ENCODE data around the gene GPATCH8.

The GPATCH8 gene

DNA sequence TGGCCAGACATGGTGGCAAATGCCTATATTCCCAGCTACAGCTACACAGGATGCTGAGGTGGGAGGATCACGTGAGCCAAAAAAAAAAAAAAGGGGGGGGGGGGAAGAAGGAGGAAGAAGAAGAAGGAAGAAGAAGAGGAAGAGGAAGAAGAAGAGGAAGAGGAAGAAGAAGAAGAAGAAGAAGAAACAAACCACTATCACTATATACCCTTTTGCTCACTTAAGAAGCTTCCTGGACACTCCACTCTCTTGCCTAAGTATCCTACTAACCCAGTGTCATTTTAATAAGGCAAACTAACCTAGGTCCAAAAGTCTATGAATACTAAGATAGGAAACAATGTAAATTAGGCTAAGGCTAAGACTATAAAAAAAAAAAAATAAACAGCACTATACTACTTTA lies 54.8 kb downstream of the GPATCH8 start:
- no peak for DNase-seq

DNA sequence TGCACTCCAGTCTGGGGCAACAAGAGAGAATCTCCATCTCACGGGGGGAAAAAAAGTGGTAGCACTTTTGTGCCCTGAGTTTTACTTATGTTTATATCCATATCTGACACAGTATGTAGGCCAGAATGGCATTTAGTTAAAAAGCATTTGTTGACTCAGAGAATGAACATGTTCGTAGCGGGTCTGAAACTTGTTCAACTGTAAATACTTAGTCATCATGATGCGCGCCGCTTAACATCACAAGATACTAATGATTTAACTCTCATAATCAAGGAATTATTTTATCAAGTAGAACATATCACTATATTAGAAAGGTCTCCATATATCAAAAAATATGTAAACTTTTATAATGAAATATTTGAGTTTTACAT lies 58.5 kb downstream of the GPATCH8 start:
- DNase-seq = no peak

DNA sequence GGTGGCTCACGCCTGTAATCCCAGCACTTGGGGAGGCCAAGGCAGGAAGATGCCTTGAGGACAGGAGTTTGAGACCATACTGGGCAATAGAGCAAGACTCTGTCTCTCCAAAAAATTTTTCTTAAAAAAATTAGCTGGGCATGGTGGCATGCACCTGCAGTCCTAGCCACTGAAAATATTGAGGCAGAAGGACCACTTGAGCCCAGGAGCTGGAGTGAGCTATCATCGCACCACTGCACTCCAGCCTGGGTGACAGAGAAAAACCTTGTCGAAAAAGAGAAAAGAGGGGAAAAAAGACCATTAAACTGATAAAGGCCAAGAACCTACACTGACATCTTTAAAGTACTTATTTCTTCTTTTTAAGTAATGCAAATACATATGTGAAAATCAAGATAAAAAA lies 60.4 kb downstream of the GPATCH8 start:
- DNase-seq = no peak

DNA sequence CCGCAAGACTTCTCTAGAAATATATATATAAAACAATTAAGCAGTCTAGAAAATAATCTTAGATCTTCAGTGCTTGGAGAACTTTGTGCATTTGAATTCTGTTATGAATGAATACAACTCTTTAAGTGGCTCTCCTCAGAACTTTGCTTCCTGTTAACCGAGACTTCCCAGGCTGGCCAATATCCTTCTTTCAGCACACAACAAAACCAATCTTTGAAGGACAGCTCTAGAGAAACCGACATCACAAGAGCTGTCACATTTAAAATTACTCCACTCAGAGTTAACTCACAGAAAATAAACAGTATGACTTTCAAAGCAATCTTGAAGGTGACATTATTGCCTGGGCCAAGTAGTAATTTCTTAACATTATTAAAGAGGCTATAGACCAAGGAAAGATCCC lies 64.0 kb downstream of the GPATCH8 start:
- no peak for DNase-seq

DNA sequence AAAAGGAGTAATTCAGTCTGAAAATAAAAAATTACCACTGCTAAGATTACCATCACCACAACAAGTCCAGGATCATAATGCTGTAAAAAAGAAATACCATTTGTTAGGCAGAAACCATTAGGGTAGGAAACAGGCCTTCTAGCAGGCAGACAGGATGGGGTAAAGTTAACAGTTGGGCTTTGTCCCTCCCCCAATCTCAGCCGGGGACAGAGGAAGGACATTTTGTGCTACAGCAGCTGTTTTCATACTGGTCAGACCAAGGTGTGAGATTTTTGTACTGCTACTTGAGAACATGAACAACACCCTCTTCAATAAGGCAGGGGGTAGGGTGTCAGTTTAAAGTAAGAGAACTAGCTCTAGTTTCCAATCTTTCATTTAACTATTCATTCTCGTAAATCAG lies 64.6 kb downstream of the GPATCH8 start:
- no peak for DNase-seq

DNA sequence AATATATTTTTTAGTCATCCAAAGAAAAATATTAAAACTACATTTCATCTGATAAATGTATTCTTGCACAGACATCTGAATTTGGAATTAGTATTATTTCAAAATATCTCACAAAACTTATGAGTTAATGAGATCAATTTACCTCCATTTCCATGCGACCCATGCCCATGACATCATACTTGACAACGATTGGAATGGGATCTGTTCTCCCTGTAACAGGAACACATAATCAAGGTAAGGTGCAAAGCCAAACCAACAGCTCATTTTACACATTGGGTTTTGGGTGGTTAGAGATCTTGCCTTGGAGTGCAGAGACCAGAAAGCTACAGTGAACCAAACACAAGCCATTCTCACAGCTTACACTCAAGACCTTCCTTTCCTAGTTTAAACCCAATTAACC lies 66.9 kb downstream of the GPATCH8 start:
- no peak for DNase-seq

DNA sequence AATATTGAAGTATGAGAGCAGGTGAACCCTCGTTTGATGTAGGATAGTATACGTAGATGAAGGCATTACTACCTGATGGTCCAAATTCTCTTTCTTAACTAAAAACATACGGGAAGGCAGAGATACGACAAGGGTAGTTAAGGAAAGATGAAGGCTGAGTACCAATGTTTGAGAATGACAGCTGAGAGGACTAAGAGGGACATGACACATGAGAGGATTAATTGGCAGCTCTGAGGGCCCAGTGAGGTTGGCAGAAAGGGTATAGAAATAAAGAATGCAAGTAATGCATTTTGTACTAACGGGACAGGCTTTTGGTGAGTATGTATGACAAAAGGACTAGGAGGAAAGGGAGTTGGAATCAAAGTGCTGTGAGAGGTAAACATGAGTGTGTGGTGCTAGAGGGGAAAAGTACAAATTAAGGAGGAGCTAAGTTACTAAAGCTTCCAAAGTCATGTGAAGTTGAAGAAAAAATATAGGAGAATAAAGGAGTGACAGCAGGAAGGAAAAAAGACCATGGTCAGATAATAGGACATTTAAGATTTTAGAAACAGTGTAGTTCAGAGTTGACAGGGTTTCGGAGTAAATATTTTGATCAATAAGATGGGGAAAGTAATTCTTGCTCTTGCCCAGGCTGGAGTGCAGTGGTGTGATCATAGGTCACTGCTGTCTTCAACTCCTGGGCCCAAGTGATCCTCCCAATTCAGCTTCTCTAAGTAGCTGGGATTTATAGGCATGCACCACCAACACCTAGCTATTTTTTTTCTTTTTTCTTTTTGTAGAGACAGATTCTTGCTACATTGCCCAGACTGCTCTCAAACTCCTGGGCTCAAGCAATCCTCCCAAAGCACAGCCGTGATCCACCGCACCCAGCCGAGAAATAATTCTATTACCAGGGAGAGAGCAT lies 70.7 kb downstream of the GPATCH8 start:
- DNase-seq = no peak

DNA sequence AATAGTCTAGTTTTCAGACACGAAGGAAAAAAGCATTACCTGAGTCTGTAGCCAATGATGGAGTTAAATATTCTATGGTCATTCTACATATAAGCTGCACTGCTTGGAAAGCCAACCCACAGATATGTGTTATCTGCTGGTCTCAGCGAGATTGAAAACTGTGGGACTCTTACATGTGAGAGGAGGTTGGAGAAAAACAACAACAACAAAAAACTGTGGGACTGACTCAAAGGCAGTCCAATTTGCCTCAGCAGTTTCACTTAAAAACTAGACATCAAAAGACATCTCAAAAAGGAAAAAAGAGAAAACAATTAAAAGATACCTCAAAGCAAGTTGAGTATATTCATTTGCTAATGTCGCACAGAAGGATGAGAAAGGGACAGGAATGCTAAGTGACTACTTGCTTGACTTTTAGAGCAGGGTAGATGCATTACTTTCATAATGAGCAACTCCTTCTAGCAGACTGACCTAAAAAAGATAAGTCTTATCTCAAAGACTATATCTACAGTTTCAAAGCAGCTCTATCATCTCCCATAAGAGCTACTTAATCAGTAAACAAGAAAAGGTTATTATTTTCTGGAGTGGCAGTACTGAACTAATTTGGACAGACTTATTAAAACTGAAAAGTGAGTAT lies 78.3 kb downstream of the GPATCH8 start:
- DNase-seq = no peak

DNA sequence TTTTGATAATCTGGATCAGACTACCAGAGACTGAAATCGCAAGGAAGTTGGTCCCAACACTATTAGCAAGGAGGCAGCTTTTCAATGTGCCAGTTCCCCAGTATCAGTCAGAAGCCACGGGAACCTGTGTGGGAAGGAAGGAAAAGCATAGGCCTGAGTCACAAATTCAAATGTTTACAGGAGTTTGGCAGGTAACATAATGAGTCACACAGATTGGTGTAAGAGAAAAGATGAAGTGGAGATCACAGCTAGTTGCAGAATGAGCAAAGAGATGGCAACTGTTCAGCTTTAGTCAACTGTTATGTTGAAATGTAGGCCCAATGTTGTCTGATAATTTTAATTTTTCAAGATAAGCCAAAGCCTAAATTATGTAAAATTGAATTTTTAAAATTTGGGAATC lies 85.7 kb downstream of the GPATCH8 start:
- no peak for DNase-seq

DNA sequence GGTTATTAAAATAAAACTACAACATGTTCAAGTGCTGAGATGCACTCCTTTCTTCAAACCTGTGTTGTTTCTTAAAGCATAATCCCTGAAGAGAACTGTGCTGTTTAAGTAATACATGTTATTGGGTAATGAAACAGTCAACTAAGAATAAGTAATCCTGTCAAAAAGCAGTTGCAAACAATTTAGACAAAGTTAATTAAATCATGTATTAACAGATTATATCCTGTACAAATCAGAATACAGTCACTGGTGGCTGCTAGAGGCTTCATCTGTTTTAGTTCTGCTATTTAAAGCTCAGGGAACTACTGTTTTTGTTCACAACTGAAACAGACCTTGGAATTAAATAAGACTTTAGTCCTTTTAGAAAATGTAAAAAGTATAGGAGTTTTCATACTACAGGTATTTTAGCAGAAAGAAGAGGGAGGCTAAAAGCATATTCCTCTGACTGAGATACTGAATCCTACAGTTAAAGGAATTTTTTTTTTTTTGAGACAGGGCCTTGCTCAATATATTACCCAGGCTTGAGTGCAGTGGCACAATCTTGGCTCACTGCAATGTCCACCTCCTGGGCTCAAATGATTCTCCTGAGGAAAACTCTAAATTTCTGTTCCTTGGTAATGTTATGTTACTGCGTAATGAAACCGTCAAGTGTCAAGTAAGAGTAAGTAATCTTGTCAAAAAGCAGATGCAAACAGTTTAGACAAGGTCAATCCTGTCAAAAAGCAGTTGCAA lies 86.5 kb downstream of the GPATCH8 start:
- DNase-seq = no peak

DNA sequence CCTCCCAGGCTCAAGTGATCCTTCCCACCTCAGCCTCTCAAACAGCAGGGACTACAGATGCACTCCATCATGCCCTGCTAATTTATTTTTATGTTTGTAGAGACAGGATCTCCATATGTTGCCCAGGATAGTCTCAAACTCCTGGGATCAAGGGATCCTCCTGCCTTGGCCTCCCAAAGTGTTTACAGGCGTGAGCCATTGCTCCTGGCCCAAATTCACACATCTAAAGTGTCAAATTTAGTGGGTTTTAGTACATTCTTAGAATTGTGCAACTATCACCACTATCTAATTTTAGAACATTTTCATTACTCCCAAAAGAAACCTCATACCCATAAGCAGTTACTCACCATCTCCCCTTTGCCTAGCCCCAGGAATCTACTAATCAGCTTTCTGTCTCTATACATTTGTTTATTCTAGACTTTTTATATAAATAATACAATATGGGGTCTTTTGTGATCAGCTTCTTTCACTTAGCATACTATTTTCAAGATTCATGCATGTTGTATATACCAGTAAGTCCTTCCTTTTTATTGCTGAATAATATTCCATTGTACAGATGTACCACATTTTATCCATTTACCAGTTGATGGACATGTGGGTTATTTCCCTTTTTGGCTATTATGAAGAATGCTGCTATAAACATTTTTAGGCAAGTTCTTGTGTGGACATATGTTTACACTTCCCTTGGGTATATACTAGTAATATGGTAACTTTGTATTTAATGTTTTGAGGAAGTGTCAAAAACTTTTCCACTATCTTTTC lies 88.6 kb downstream of the GPATCH8 start:
- DNase-seq = no peak

DNA sequence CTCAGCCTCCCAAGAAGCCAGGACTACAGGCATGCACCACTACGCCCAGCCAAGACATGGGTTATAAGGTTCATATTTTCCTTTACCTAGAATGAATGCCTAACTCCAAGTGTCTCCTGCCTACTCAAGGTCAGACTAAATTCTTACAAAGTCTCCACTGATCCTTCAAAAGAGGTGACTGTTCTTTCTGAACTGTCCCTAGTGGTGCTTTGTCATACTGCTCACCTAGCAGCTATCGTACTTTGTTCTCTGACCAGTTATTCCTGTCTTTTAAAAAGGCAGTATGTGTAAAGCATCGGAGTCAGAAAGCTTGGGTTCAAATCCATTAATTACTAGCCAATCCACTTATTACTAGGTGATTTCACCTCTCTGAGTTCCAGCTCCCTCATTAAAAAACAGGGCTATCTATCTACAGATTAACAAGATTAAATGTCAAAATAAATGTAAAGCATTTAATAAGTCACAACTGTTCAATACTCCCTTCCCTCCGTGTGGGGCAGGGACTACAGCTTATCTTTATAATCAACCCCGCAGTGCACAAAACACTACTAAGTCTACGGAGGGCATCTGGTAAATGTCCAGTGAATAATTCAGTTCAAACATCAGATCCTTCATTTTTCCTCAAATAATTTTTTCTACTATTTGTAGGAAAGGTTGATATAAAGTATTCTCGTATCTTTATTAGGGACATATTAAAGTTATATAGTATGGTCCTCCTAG lies 93.7 kb downstream of the GPATCH8 start:
- DNase-seq = no peak

DNA sequence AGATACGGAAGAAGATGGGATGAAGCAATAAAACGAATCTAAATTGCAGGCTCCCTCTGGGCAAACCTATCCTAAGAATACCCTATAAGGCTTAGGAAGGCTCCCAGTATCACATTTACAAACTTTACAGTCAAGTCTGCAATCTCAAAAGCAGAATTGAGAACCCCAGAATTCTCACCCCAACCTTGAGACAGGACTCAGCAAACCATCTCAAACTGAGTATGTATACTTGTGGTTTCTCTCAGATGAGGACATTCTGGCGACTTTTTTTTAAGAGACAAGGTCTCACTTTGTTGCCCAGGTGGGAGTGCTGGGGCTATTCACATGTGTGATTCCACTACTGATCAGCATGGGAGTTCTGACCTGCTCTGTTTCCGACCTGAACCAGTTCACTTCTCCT lies 94.4 kb downstream of the GPATCH8 start:
- DNase-seq = no peak

DNA sequence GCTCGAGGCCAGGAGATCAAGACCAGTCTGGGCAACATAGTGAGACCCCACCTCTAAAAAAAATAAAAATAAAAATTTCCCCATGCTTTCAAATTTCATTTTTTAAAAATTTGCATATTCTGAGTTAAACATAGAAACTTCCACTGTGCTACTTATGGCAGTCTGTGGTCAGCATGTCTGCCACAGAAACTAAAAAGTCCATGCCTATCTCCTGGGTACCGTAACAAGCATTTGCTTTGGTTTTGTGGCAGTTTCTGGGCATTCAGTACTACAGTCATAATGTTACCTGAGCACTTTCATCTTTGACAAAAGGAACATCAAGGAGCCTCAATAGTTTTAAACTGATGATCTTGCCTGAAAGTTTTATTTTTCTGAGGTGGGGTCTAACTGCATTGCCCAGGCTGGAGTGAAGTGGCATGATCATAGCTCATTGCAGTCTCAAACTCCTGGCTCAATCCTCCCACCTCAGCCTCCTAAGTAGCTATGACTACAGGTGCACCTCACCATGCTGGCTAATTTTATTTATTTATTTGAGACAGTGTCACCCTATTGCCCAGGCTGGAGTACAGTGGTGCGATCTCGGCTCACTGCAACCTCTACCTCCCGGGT lies 100.5 kb downstream of the GPATCH8 start:
- no peak for DNase-seq

DNA sequence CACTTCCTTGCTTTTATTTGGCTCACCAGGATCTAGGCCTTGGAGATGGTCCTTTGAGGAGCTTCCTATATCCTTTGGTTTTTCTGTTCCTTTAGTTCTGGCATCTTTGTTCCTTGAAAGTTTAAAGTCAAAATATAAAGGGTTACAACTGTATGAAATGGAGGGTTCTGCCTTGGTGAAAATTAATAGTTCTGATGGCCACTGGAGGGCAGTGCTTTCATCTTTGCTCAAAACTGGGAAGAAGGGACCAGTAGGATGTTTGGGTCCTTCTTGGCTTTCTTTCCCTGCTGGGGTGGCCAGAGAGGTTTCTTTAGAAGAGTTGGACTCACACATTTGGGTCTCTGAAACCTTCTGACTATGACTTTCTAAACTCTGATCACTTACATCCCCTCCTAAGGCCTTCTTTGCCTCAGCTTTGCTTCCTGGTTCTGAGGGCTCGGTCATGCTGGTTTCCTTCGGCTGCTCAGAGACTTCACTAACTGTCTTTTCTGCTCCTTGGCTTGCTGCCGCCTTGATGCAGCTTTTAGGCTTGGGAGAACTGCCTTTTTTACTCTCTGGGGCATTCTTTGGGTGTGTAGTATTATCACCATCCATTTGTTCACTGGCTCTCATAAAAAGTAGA lies 102.9 kb downstream of the GPATCH8 start:
- no peak for DNase-seq

DNA sequence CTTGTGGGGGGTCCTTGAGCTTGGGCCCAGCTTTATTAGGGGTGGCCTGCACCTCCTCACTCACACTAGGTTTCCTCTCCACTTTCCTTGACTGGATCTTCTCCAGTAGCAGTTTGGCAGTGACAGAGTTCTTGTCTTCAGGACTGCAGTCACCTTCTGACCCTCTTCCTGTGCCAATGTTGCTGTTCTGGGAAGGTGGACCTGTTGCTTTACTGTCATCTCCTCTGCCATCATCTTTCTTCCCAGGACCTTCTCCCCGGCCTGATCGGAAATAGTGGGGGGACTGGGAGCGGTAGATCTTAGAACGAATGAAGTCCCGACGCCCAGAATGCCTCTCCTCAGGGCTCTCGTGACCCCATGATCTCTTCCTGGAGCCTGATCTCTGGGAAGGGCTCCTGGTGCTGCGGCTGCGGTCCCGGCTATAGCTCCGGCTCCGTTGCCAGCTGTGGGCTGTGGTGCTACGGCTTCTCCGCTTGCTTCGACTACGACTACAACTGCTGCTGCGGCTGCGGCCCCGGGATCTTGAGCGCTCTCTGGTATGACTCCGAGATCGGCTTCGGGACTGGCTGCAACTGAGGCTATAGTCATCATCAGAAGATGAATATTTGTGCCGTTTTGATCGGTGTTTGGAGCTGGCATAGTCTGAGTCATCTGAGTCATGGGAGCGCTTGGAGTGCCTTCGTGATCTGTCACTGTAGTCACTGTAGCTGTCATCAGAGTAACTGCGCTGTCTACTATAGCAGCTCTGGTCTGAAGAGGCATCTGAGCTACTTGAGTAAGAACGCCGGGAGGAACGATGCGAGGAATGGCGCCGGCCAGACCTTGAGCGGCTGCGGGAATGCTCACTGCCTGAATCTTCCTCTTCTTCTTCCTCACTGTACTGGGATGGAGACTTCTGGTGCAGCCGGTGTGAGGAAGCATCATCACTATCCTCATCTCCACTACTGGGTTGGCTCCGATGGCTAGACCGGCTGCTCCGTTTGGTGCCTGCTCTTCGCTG lies 104.2 kb downstream of the GPATCH8 start:
- no peak for DNase-seq

DNA sequence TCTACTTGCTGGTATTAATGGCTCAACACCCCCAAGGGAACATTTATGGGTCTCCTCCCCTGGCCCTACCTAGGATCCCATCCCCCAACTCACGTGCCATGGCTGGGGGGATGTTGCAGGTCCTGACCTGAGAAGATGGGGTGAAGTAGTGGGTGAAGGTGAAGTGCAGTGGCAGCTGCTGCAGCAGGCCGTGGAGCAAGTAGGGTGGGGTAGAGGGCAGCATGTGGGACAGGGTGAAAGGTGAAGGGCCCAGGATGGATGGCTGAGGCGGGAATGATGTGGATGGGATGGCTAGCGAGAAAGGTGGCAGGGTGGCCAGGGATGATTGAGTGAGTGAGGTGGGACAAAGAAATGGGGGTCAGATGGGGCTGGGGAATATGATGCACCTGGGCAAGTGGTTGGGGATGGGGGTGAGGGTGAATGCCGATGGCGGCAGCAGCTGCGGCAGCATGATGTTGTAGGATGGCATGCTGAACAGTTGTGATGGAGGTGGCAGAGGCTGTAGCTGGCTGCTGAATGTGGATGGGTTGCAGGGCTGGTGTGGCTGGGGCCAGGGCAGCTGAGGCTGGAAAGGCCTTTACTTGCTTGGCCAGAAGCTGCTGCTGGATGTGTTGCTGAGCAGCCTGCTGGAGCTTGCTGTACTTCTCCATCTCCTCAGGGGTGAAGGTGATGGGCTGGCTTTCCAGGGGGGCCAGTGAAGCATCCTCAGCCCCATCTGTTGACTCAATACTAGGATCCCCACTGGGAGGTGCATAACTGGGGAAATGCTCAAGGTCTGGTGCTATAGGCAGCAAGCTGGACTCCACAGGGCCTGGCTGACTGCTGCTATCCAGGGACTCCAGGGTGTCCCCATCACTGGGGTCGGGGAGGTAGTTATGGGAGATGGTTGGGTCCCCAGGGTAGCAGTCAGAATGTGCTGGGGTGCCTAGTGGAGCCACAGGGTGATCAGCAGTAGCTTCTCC lies 105.4 kb downstream of the GPATCH8 start:
- DNase-seq = no peak

DNA sequence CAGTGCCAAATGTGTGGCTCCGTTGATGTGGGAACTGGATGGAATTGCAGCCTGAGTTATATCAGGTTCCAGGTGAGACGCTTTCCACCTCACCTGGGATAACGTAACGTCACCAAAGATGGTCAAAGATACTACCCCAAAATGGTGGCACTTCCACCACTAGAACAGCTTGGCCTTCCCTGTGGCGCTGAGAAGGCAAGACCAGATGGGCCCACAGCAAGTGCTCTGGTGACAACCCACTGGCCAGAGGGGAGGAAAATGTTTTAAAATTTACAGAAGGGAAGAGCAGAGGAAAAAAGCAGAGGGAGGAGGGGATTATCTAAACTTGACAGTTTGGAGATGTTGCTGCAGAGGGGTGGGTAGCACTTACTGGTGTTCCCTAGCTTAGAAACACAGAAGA lies 106.3 kb downstream of the GPATCH8 start:
- no peak for DNase-seq

DNA sequence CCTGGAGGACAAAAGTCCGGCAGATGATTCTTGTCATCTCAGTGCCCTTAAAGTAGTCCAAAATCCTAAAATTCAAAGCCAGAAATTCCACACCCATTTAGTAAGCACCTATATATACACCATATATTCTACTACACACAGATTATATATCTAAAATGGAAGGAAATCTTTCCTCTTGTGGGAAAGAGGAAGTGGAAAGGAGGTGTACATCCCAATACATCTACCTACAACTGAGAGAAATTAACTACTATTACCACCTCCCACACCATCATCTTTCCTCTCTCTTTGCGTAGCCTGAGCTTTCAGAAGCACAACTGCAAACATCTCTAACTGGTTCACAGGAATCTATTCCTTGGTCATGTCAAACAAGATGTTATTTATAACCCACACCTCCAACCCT lies 108.4 kb downstream of the GPATCH8 start:
- DNase-seq = no peak

All from COR-L47 (cell line).